Small intestine (tissue), 7 donors: ENCODE data around the gene MEIOC. TPM values are rescaled to one million over a fixed set of nuclear protein-coding genes. Genes with fewer than 3 reads are reported as not detected.
"Not testable (repeated sequence)": the region's sequence is repeated elsewhere in the genome, so short reads cannot be mapped to it uniquely, and the experiment has no call there.

ENCODE experiments used
- DNase-seq, 2 donors: peaks; one replicate each; pipeline versions ENCODE4 v3.0.0 to v3.0.0-alpha.2; 2013
- FAIRE-seq: peaks from 2 replicates; lab custom pipeline; 2012; peaks lifted over from hg19 to GRCh38; lab: Jason Lieb, UNC
- H3K27ac ChIP-seq, 3 donors: one replicate each; pipeline ENCODE4 v1.5.1; 2013; ENCODE audit warnings: low read length in 2 of 3, mild to moderate bottlenecking in 2 of 3, control low read depth in 1 of 3, inconsistent platforms in 1 of 3, low read depth in 1 of 3, moderate library complexity in 1 of 3
- H3K27me3 ChIP-seq, 3 donors: one replicate each; pipeline ENCODE4 v1.6.1; 2013; ENCODE audit warnings: low read length in 3 of 3, inconsistent platforms in 1 of 3; ENCODE audit not compliant: control insufficient read depth in 3 of 3, insufficient read depth in 3 of 3
- H3K36me3 ChIP-seq, 3 donors: one replicate each; pipeline ENCODE4 v1.6.1; 2013; ENCODE audit warnings: low read length in 3 of 3, inconsistent platforms in 1 of 3, low read depth in 1 of 3, mild to moderate bottlenecking in 1 of 3, moderate library complexity in 1 of 3; ENCODE audit not compliant: control insufficient read depth in 3 of 3, insufficient read depth in 2 of 3
- H3K4me1 ChIP-seq, 3 donors: one replicate each; pipeline ENCODE4 v1.6.1; 2013; ENCODE audit warnings: low read length in 2 of 3, inconsistent platforms in 1 of 3, low read depth in 1 of 3, mild to moderate bottlenecking in 1 of 3, moderate library complexity in 1 of 3; ENCODE audit not compliant: control insufficient read depth in 3 of 3, insufficient read depth in 2 of 3
- H3K4me3 ChIP-seq, 3 donors: one replicate each; pipeline ENCODE4 v1.5.1; 2013; ENCODE audit warnings: low read length in 3 of 3, control low read depth in 1 of 3, inconsistent platforms in 1 of 3, low read depth in 1 of 3, mild to moderate bottlenecking in 1 of 3, moderate library complexity in 1 of 3
- H3K9me3 ChIP-seq, 2 donors: one replicate each; pipeline ENCODE4 v1.6.1; 2013; ENCODE audit warnings: low read depth in 1 of 2, low read length in 1 of 2; ENCODE audit not compliant: control insufficient read depth in 2 of 2, insufficient read depth in 1 of 2
- WGBS, 3 donors: extraction: QIAGEN DNeasy Blood & Tissue Kit; methylation state at CpG; one replicate each; pipeline ENCODE4 v1.1.7; 2013; 5-methylcytosine and 5-hydroxymethylcytosine counted together
- polyA plus RNA-seq, 4 donors: library from polyadenylated mRNA; stranded (reverse) in 3 of 4; unstranded in 1 of 4; fragments of 200-250 nt in 3 of 4; fragments of 120-200 nt in 1 of 4; gene quantifications; one replicate each; pipeline versions ENCODE4 v1.2.1 to v1.2.3, GENCODE V29; 2013
- donor health status: healthy with polysubstance abuse.
- donor health status: control.
- donor health status: control.
- donor health status: Bipolar disorder and iron deficiency.
- donor health status: healthy.

Gene MEIOC
- polyA plus RNA-seq, 4 donors, result 0.06 to 0.59 TPM; not detected in 2

DNA sequence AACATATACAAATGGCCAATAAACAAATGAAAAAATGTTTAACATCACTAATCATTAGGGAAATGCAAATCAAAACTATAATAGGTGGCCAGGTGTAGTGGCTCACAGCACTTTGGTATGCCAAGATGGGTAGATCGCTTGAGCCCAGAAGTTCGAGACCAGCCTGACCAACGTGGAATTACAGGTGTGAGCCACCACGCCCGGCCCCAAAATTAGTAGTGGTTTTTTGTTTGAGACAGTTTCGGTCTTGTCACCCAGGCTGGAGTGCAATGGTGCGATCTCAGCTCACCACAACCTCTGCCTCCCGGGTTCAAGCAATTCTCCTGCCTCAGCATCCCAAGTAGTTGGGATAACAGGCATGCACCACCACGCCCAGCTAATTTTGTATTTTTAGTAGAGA is 37.6 kb upstream of the MEIOC start:
- not testable (repeated sequence) for DNase-seq, H3K9me3 ChIP-seq, H3K27me3 ChIP-seq, H3K4me3 ChIP-seq, H3K4me1 ChIP-seq, FAIRE-seq, H3K27ac ChIP-seq, H3K36me3 ChIP-seq
- 79 to 82% (median 82%) methylated on average over 9 of the region's 9 CpGs for WGBS, 3 donors

DNA sequence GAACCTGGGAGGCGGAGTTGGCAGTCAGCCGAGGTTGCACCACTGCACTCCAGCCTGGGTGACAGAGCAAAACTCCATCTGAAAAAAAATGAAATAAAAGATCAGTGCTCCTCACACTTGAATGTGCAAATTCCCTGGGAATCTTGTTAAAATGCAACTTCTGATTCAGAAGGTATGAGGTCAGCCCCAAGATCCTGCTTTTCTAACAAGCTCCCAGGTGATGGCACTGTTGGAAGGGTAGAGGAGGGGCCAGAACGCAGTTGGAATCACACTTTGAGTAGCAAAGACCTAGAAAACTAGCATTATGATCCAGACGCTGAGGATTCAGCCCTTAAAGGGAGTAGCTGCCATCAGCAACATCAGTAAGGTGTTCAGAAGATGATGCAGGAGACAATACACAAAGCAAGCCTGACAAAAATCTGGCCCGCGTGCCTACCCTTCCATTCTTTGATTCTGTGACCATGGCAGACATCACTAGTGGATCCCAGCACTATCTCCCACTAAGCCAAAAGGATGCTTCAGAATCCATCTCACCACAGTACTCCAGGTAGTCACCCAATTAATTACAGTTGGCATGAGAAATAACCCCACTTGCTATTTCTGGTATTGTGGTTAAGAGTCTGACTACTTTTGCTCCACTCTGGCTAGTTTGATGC is 33.1 kb upstream of the MEIOC start:
- FAIRE-seq (no peak), DNase-seq (no peak)
- H3K4me3 ChIP-seq, result no peak overlapping the region
- peaks cover 0 to 1% (median 0%) of the 10 kb centered on the region in 3 donors for H3K4me1 ChIP-seq
- WGBS, 3 donors, result 66 to 85% (median 68%) methylated on average over 6 of the region's 6 CpGs
- no peaks in the 10 kb centered on the region for H3K36me3 ChIP-seq
- peaks cover 0 to 3% (median 0%) of the 10 kb centered on the region in 3 donors for H3K27me3 ChIP-seq
- no peak overlapping the region for H3K27ac ChIP-seq
- H3K9me3 ChIP-seq, result peaks cover 0 to 4% of the 10 kb centered on the region in 2 donors

DNA sequence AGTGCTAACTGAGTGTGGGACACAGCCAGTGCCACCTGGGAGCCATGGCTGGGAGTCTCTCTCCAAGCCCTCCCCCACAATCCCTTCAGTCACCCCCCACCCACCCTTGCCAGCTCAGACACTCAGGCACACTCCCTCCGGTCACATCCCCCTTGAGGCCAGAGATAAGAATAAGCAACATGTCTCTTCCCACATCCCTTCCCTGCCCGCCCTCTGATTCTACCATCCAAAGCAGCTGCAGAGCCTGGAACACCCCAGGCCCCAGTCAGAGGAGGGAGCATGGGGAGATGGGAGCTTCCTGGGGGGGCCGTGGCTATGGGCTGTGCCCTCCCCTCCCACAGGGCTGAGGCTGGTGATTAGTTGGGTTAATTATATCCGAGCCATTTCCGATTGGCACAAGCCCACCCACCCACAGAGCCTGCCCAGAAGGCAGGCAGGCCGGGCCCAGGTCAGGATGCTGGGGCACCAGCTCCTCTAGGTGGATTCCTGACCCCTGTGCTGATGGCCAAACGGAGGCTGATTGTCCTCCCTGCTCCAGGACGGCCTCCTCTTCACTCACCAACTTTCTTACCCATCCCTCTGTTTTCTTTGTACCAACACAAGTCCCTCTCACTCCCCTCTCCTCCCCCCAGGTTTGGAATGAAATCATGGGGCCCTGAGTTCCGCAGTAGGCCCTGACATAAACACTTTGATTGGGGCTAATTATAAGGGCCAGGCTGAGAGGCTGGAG is 28.6 kb upstream of the MEIOC start:
- peaks cover 0 to 4% (median 0%) of the 10 kb centered on the region in 3 donors for H3K4me1 ChIP-seq
- WGBS, 3 donors, result 79 to 82% (median 81%) methylated on average over 9 of the region's 9 CpGs
- FAIRE-seq, result no peak
- no peak overlapping the region for H3K4me3 ChIP-seq
- H3K36me3 ChIP-seq, result no peaks in the 10 kb centered on the region
- no peak for DNase-seq
- H3K9me3 ChIP-seq, result peaks cover 0 to 4% of the 10 kb centered on the region in 2 donors
- peaks cover 0 to 5% (median 0%) of the 10 kb centered on the region in 3 donors for H3K27me3 ChIP-seq
- H3K27ac ChIP-seq, result no peak overlapping the region

DNA sequence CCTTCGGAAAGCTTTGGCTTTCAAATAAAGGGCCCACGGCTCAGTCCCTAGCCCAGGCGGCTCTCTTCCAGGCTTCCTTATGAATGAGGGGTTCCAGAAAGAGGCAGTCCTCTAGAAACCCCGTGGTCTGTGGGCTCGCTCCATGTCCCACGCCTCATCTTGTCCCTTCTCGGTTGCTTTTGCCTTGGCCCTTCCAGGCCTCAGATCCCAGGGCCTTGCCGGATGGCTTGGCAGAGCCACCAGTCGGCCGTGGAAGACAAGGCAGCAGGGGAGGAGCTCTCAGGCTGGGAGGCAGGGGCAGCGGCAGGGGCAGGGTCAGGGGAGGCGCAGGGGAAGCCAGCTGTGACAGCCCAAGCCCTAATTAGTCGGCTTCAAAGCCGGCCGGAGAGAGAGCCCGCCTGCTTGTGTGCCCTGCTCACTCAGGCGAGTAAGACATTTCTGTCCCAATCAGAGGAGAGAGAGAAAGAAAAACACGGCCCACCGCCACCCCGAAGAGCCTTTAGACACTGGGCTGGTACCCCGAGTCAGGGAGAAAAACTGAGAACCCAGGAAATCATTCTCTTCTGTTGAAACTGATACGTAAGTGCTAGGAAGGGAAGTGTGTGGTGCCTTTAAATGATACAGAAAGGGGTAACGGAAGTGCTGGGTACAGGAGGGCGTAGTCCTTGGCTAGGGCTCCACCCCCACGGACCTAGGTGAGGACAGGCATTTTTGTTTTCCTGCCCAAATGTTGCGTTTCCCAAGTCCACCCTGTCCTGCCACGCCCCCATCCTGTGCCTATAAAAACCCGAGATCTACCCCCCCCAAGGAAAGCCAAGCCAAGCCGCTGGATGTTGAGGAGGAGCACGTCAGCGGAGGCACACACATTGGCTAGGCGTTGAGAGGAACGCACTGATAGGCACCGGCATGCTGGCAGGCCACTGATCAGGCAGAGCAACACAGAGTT is 27.8 kb upstream of the MEIOC start:
- peak overlapping the region in 1 of 3 donors; percentile 3 for H3K4me3 ChIP-seq
- no peaks in the 10 kb centered on the region for H3K36me3 ChIP-seq
- no peaks in the 10 kb centered on the region for H3K9me3 ChIP-seq
- 58 to 64% (median 60%) methylated on average over 34 of the region's 34 CpGs for WGBS, 3 donors
- FAIRE-seq, result no peak
- peak in 1 of 2 donors; percentile 28 for DNase-seq
- H3K27ac ChIP-seq, result peak overlapping the region in 1 of 3 donors; percentile 9
- peaks cover 0 to 5% (median 0%) of the 10 kb centered on the region in 3 donors for H3K27me3 ChIP-seq
- peaks cover 0 to 4% (median 0%) of the 10 kb centered on the region in 3 donors for H3K4me1 ChIP-seq

DNA sequence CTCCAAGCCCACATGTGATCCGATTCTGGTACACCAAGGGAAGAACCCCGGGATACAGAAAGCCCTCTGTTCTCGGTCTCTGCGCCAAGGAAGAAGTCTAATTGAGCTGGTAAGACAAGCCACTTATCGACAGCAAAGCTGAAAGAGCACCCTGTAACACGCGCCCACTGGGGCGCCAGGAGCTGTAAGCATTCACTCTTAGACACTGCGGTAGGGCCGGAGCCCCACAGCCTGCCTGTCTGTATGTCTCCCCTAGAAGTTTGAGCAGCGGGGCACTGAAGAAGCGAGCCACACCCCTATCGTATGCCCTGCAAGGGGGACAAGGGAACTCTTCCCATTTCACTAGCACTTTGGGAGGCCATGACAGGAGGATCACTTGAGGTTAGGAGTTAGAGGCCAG is 27.0 kb upstream of the MEIOC start:
- whole genome bisulfite sequencing, 3 donors, result 93 to 94% (median 94%) methylated on average over 13 of the region's 13 CpGs
- peaks cover 0 to 5% (median 0%) of the 10 kb centered on the region in 3 donors for H3K27me3 ChIP-seq
- no peak for FAIRE-seq
- no peak overlapping the region for H3K27ac ChIP-seq
- H3K36me3 ChIP-seq, result no peaks in the 10 kb centered on the region
- peaks cover 0 to 4% (median 0%) of the 10 kb centered on the region in 3 donors for H3K4me1 ChIP-seq
- no peaks in the 10 kb centered on the region for H3K9me3 ChIP-seq
- no peak for DNase-seq
- no peak overlapping the region for H3K4me3 ChIP-seq

DNA sequence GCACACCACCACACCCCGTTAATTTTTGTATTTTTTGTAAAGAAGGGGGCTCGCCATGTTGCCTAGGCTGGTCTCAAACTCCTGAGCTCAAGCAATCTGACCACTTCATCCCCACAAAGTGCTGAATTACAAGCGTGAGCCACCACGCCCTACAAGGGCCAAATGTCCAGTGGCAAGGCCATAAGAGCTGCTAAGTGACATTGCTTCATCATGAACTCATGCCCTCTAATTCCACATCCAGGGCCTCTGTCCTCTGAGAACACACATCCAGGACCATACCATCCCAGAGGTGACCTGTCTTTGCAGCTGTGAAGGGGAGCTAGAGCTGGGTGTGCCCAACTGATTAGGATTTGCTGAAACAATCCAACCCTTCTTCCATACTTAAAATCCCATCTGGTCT is 25.6 kb upstream of the MEIOC start:
- Histone ChIP-seq H3K4me1 (peaks cover 0 to 4% (median 0%) of the 10 kb centered on the region in 3 donors), H3K9me3 (no peaks in the 10 kb centered on the region), H3K27ac (no peak overlapping the region), H3K36me3 (no peaks in the 10 kb centered on the region), H3K27me3 (peaks cover 0 to 5% (median 0%) of the 10 kb centered on the region in 3 donors), H3K4me3 (no peak overlapping the region)
- 69 to 85% (median 72%) methylated on average over 4 of the region's 4 CpGs for WGBS, 3 donors
- DNase-seq (no peak), FAIRE-seq (no peak)

DNA sequence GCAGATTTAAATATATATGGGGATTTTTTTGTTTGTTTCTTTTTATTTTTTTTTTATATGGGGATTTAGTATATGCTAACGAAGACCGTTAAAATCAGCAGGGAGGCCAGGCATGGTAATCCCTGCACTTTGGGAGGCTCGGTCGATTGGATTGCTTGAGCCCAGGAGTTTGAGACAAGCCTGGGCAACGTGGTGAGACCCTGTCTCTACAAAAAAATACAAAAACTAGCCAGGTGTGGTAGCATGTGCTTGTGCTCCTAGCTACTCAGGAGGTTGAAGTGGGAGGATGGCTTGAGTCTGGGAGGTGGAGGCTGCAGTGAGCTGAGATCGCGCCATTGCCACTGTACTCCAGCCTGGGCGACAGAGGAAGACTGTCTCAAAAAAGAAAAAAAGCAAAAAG is 22.3 kb upstream of the MEIOC start:
- Histone ChIP-seq H3K4me3 (no peak overlapping the region), H3K27ac (no peak overlapping the region), H3K4me1 (no peaks in the 10 kb centered on the region), H3K9me3 (no peaks in the 10 kb centered on the region), H3K27me3 (peaks cover 0 to 4% (median 3%) of the 10 kb centered on the region in 3 donors), H3K36me3 (no peaks in the 10 kb centered on the region)
- no peak for FAIRE-seq
- WGBS, 3 donors, result 74 to 81% (median 78%) methylated on average over 8 of the region's 8 CpGs
- DNase-seq, result no peak

DNA sequence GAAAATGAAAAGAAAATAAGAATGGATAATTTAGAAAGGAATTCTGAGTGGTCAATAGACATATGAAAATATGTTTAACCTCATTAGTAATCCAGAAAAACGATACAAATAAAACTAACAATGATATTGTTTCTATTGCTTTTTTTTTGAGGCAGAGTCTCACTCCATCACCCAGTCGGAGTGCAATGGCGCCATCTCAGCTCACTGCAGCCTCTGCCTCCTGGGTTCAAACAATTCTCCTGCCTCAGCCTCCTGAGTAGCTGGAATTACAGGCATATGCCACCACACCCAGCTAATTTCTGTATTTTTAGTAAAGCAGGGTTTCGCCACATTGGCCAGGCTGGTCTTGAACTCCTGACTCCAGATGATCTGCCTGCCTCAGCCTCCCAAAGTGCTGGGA is 21.9 kb upstream of the MEIOC start:
- not testable (repeated sequence) for H3K4me3 ChIP-seq, H3K9me3 ChIP-seq, H3K27ac ChIP-seq, H3K36me3 ChIP-seq, DNase-seq, H3K27me3 ChIP-seq, FAIRE-seq, H3K4me1 ChIP-seq
- 58 to 71% (median 66%) methylated on average over 4 of the region's 4 CpGs for WGBS, 3 donors
